Measurements from ENCODE around the gene NOD2.

NOD2 gene

GRCh38 chr16:50652836-50653425 is 40.5 kb upstream of the NOD2 start:
- H3K4me3 ChIP-seq (replicated peaks in 1 of 2; ENCODE audit: low read depth in 2 of 2, low read length in 2 of 2): no peak overlapping the region
- TF ChIP-seq CTCF (IDR thresholded peaks at IDR 0.05; ENCODE audit: low read depth, low read length): no peak
- DNase-seq (ENCODE audit: low read depth in 2 of 2): no peak

GRCh38 chr16:50653633-50654519 is 39.5 kb upstream of the NOD2 start:
- no peak for DNase-seq (ENCODE audit: low read depth in 2 of 2)
- no peak for TF ChIP-seq CTCF (IDR thresholded peaks at IDR 0.05; ENCODE audit: low read depth, low read length)
- H3K4me3 ChIP-seq (replicated peaks in 1 of 2; ENCODE audit: low read depth in 2 of 2, low read length in 2 of 2): no peak overlapping the region

- no peak for DNase-seq (ENCODE audit: low read depth in 2 of 2)
- TF ChIP-seq CTCF (IDR thresholded peaks at IDR 0.05; ENCODE audit: low read depth, low read length): no peak
- H3K4me3 ChIP-seq (replicated peaks in 1 of 2; ENCODE audit: low read depth in 2 of 2, low read length in 2 of 2): no peak overlapping the region
These were observed 37.8 kb upstream of the NOD2 start for GRCh38 chr16:50655558-50656055.

- no peak for TF ChIP-seq CTCF (IDR thresholded peaks at IDR 0.05; ENCODE audit: low read depth, low read length)
- H3K4me3 ChIP-seq (replicated peaks in 1 of 2; ENCODE audit: low read depth in 2 of 2, low read length in 2 of 2): no peak overlapping the region
- DNase-seq (ENCODE audit: low read depth in 2 of 2): peak in 1 of 2 donors; percentile 21
These were observed 36.2 kb upstream of the NOD2 start for GRCh38 chr16:50657241-50657640.

- no peak for DNase-seq (ENCODE audit: low read depth in 2 of 2)
- no peak overlapping the region for H3K4me3 ChIP-seq (replicated peaks in 1 of 2; ENCODE audit: low read depth in 2 of 2, low read length in 2 of 2)
- no peak for TF ChIP-seq CTCF (IDR thresholded peaks at IDR 0.05; ENCODE audit: low read depth, low read length)
These were observed 33.6 kb upstream of the NOD2 start for GRCh38 chr16:50659806-50660205.

GRCh38 chr16:50662306-50662940 is 31.0 kb upstream of the NOD2 start:
- DNase-seq (ENCODE audit: low read depth in 2 of 2): no peak
- no peak for TF ChIP-seq CTCF (IDR thresholded peaks at IDR 0.05; ENCODE audit: low read depth, low read length)
- no peak overlapping the region for H3K4me3 ChIP-seq (replicated peaks in 1 of 2; ENCODE audit: low read depth in 2 of 2, low read length in 2 of 2)

All from cardiac fibroblast (primary cell).